Measurements from ENCODE around the gene KTN1. TPM values are rescaled to one million over a fixed set of nuclear protein-coding genes. Genes with fewer than 3 reads are reported as not detected.
A peak's percentile ranks its signal among the peaks of the same experiment; 100 is the strongest.

Gene KTN1
- total and polyA plus RNA-seq, 7 donors: 218 to 607 (median 279) TPM

DNA sequence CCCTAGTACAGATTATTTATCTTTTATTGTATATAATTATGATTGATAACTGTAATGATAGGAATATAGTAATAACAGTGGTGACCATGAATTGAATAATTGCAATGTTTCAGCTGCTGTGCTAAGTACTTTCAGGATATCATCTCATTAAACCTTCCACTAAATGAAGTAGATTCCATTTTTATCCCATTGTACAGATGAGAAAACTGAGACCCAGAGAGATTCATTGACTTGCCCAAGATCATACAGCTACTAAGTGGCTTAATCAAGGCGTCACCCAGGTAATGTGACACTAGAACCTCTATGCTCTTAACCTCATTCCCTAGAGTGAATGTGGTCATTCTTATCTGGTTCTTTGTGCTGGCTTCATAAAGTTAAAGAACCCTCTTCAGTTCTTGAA lies 124.6 kb downstream of the KTN1 start:
- Histone ChIP-seq H3K27ac (peak overlapping the region; percentile 19), H3K9me3 (no peaks in the 10 kb centered on the region), H3K4me1 (peaks cover 12% of the 10 kb centered on the region), H3K36me3 (ENCODE audit: insufficient read depth in 1 of 2, low read depth in 1 of 2) (peaks cover 0 to 9% of the 10 kb centered on the region in 2 donors), H3K4me3 (no peak overlapping the region), H3K27me3 (ENCODE audit: insufficient read depth in 3 of 3, low read length in 2 of 3) (no peaks in the 10 kb centered on the region)
- DNase-seq: no peak
- ATAC-seq: no peak
- no peak for TF ChIP-seq CTCF (IDR thresholded peaks at IDR 0.05)
- intact Hi-C loops (cut with DNase I): loop anchor here (5.0 to 10.0 kb wide), 3 partner anchors 410 to 760 kb away; partner anchors contain the start of gene PELI2 (in 1 of the 2)
- 89 to 100% (median 98%) methylated on average over 1 of the region's 1 CpG for WGBS, 3 donors

DNA sequence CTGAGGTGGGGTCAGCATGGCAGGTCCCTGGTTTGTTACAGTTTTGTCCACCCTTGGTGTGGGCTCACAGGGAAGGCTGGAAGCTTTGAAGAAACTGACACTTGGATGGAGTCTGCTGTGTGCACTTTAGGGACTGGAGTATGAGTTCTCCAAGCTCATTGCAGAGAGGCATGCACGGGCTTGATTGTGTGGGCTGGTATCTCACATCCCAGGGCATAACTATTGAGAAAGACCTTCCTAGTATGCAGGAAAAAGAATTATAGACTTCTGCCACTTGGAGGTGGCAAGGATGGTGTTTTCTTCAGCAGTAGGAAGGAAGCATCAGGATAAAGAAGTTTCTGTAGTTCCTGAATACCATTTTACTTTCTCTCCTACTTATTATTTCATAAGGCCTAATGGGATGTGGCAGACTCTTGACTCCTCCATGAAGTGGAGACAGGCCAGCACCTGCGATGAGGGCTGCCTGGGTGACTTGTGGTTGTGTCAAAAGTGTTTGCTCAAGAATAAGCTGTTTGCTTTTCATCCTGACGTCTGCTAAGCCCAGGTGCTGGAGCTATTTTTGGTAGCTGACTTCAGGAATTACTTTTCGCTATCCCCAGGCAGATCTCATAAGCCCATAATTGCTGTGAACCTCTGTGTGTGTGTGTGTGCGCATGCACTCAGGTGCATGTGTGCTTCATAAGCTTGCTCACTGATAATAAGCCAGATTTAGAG lies 125.8 kb downstream of the KTN1 start:
- ATAC-seq (peak; percentile 65 to 89 (median 70)), DNase-seq (no peak)
- no peak for TF ChIP-seq CTCF (IDR thresholded peaks at IDR 0.05)
- H3K27ac ChIP-seq: peak overlapping the region; percentile 64
- H3K4me1 ChIP-seq: peaks cover 12% of the 10 kb centered on the region
- WGBS, 3 donors: 43 to 57% (median 52%) methylated on average over 5 of the region's 5 CpGs
- no peaks in the 10 kb centered on the region for H3K9me3 ChIP-seq
- H3K4me3 ChIP-seq: no peak overlapping the region
- H3K27me3 ChIP-seq (ENCODE audit: insufficient read depth in 3 of 3, low read length in 2 of 3): no peaks in the 10 kb centered on the region
- H3K36me3 ChIP-seq (ENCODE audit: insufficient read depth in 1 of 2, low read depth in 1 of 2): peaks cover 0 to 9% of the 10 kb centered on the region in 2 donors
- intact Hi-C loops (cut with DNase I): loop anchor here (2.0 to 10.0 kb wide), 4 partner anchors 409 to 769 kb away; partner anchors contain the start of gene PELI2 (in 1 of the 2)

DNA sequence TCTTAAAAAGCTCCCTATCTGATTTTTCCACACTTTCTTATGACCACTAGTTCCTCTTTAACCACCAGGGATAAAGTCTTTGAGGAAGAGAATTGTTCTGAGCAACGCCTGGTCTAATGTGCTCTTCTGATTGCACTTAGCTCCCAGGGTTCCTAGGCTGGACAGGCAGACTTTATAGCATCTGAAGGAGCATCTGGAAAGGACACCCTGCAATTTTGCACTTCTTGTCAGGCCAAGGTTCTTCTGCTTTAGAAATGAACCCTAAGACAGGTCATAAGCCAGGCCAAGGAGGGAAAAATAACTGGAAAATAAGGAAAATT lies 126.3 kb downstream of the KTN1 start:
- Histone ChIP-seq H3K9me3 (no peaks in the 10 kb centered on the region), H3K27ac (peak overlapping the region; percentile 64), H3K4me3 (no peak overlapping the region), H3K27me3 (ENCODE audit: insufficient read depth in 3 of 3, low read length in 2 of 3) (no peaks in the 10 kb centered on the region), H3K4me1 (peaks cover 12% of the 10 kb centered on the region), H3K36me3 (ENCODE audit: insufficient read depth in 1 of 2, low read depth in 1 of 2) (peaks cover 0 to 9% of the 10 kb centered on the region in 2 donors)
- intact Hi-C loops (cut with DNase I): loop anchor here (2.0 to 10.0 kb wide), 4 partner anchors 408 to 768 kb away; partner anchors contain the start of gene PELI2 (in 1 of the 2)
- DNase-seq (no peak), ATAC-seq (peak in 2 of 4 donors; percentile 13 to 30)
- TF ChIP-seq CTCF (IDR thresholded peaks at IDR 0.05): no peak
- 68 to 94% (median 71%) methylated on average over 1 of the region's 1 CpG for WGBS, 3 donors

DNA sequence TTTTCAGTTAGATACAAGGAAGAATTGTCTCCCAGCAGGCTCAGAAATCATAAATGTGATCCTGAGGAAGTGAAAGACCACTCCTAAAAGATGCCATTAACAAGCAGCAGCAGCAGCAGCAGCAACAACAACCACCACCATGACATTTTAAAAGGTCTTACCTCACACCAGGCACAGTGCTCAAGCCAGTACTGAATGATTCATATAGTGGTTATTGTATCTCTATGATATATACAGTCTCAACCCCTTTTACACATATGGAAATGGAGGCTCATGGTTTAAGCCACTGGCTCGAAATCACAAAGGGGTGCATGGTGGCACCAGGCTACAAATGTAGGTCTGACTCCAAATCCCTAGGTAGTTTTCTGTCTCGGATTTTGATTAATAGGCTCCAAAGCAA lies 126.9 kb downstream of the KTN1 start:
- ATAC-seq (peak in 1 of 4 donors; percentile 18), DNase-seq (no peak)
- Histone ChIP-seq H3K4me1 (peaks cover 12% of the 10 kb centered on the region), H3K4me3 (no peak overlapping the region), H3K9me3 (no peaks in the 10 kb centered on the region), H3K27ac (no peak overlapping the region), H3K27me3 (ENCODE audit: insufficient read depth in 3 of 3, low read length in 2 of 3) (no peaks in the 10 kb centered on the region), H3K36me3 (ENCODE audit: insufficient read depth in 1 of 2, low read depth in 1 of 2) (peaks cover 0 to 9% of the 10 kb centered on the region in 2 donors)
- WGBS, 3 donors: 62 to 76% (median 67%) methylated on average over 2 of the region's 2 CpGs
- TF ChIP-seq CTCF (IDR thresholded peaks at IDR 0.05): no peak
- intact Hi-C loops (cut with DNase I): loop anchor here (2.0 to 10.0 kb wide), 4 partner anchors 408 to 768 kb away; partner anchors contain the start of gene PELI2 (in 1 of the 2)

Data from psoas muscle (tissue), 8 donors.